ENCODE results near the gene RTTN.

The RTTN gene

DNA sequence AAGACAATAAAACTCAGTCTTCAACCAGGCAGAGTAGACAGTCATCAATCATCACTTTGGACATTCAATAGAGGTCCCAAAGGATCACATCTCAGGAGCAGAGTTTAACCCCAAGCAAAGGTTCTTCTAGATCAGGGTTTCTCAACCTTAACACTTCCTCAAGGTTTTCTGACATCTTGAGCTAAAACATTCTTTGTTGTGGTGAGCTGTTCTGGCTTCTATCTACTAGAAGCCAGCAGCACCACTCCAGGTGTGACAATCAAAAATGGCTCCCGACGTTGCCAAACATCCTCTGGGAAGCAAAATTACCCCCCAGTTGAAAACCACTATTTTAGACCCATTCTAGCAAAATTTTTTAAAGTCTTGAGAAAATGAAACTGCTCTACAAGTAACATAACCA, 22.0 kb downstream of the RTTN start:
- no peaks in the 10 kb centered on the region for H3K9me2 ChIP-seq (replicated peaks; ENCODE audit: low read depth, low read length)
- no peaks in the 10 kb centered on the region for H3K9me3 ChIP-seq (ENCODE audit: insufficient read depth, low read depth, low read length)
- H4K20me1 ChIP-seq (ENCODE audit: insufficient read depth, low read length, poor library complexity, severe bottlenecking) = no peaks in the 10 kb centered on the region
- H3K4me2 ChIP-seq (ENCODE audit: low read depth, low read length, poor library complexity, severe bottlenecking) = no peak overlapping the region
- H3K9ac ChIP-seq (ENCODE audit: low read depth, low read length, poor library complexity, severe bottlenecking) = no peak overlapping the region
- no peaks in the 10 kb centered on the region for H3K4me1 ChIP-seq (ENCODE audit: insufficient read depth, low read length, poor library complexity, severe bottlenecking)
- peaks cover 57% of the 10 kb centered on the region; the same call in 1 of the 2 replicates for H3K36me3 ChIP-seq (ENCODE audit: insufficient read depth, low read length)
- TF ChIP-seq, protein P1, sequence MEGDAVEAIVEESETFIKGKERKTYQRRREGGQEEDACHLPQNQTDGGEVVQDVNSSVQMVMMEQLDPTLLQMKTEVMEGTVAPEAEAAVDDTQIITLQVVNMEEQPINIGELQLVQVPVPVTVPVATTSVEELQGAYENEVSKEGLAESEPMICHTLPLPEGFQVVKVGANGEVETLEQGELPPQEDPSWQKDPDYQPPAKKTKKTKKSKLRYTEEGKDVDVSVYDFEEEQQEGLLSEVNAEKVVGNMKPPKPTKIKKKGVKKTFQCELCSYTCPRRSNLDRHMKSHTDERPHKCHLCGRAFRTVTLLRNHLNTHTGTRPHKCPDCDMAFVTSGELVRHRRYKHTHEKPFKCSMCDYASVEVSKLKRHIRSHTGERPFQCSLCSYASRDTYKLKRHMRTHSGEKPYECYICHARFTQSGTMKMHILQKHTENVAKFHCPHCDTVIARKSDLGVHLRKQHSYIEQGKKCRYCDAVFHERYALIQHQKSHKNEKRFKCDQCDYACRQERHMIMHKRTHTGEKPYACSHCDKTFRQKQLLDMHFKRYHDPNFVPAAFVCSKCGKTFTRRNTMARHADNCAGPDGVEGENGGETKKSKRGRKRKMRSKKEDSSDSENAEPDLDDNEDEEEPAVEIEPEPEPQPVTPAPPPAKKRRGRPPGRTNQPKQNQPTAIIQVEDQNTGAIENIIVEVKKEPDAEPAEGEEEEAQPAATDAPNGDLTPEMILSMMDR (conservative IDR thresholded peaks at IDR 0.05; ENCODE audit: low read length) = no peak
- no peak for TF ChIP-seq EZH2phosphoT487 (IDR thresholded peaks at IDR 0.05; ENCODE audit: borderline replicate concordance)
- H3K79me2 ChIP-seq (ENCODE audit: insufficient read depth, low read length) = peaks cover 17% of the 10 kb centered on the region; the same call in 1 of the 2 replicates
- no peaks in the 10 kb centered on the region for H3K27me3 ChIP-seq (ENCODE audit: insufficient read depth, low read length, poor library complexity, severe bottlenecking)
- H2AFZ ChIP-seq (ENCODE audit: low read length) = no peak overlapping the region
- no peak overlapping the region for H3K4me3 ChIP-seq (ENCODE audit: low read length, poor library complexity, severe bottlenecking)
- no peaks in the 10 kb centered on the region for H3F3A ChIP-seq (ENCODE audit: low read depth)

DNA sequence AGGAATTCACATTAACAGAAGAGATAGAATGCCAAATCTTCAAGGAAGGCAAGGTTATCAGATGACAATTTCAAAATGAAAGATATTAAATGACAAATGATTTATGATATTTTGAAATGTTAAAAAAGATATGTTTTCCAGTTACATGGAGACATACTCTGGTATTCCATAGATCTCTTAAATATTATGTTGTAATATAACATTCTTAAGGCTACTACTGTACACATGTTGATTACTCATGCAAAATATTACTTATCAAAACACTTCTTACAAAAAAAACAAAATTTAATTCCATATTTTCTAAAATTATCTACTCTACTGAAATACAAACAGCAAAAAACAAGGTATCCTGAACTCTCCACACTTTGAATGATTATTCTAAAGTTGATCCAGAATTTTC, 22.9 kb downstream of the RTTN start:
- H3K9me2 ChIP-seq (replicated peaks; ENCODE audit: low read depth, low read length) = no peaks in the 10 kb centered on the region
- H3K4me2 ChIP-seq (ENCODE audit: low read depth, low read length, poor library complexity, severe bottlenecking) = no peak overlapping the region
- H4K20me1 ChIP-seq (ENCODE audit: insufficient read depth, low read length, poor library complexity, severe bottlenecking) = no peaks in the 10 kb centered on the region
- peaks cover 17% of the 10 kb centered on the region; the same call in 1 of the 2 replicates for H3K79me2 ChIP-seq (ENCODE audit: insufficient read depth, low read length)
- H3K27me3 ChIP-seq (ENCODE audit: insufficient read depth, low read length, poor library complexity, severe bottlenecking) = no peaks in the 10 kb centered on the region
- no peak overlapping the region for H3K4me3 ChIP-seq (ENCODE audit: low read length, poor library complexity, severe bottlenecking)
- H3K4me1 ChIP-seq (ENCODE audit: insufficient read depth, low read length, poor library complexity, severe bottlenecking) = no peaks in the 10 kb centered on the region
- H2AFZ ChIP-seq (ENCODE audit: low read length) = no peak overlapping the region
- no peaks in the 10 kb centered on the region for H3K9me3 ChIP-seq (ENCODE audit: insufficient read depth, low read depth, low read length)
- H3K9ac ChIP-seq (ENCODE audit: low read depth, low read length, poor library complexity, severe bottlenecking) = no peak overlapping the region
- H3F3A ChIP-seq (ENCODE audit: low read depth) = no peaks in the 10 kb centered on the region
- TF ChIP-seq EZH2phosphoT487 (IDR thresholded peaks at IDR 0.05; ENCODE audit: borderline replicate concordance) = no peak
- TF ChIP-seq, protein P1 (conservative IDR thresholded peaks at IDR 0.05; ENCODE audit: low read length) = no peak
- peaks cover 55% of the 10 kb centered on the region; the same call in 1 of the 2 replicates for H3K36me3 ChIP-seq (ENCODE audit: insufficient read depth, low read length)

DNA sequence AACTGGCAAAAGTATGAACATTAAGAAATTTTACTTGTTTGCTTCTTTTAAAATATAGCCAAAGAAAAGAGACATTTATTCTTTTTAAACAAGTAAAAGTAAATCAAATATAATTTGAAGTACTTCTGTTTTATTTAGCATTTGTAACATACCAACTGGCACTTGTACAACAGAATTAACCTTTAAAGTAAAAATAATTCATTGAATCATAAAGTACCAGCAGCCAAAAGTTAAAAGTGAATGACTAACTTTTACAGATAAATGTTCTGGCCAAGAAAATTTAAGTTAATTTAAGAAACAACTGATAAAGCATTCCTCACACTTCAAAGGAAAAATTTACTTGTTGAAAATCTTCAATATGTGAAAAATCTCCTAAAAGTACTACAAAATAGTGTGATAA, 23.8 kb downstream of the RTTN start:
- no peaks in the 10 kb centered on the region for H3K4me1 ChIP-seq (ENCODE audit: insufficient read depth, low read length, poor library complexity, severe bottlenecking)
- H3K4me2 ChIP-seq (ENCODE audit: low read depth, low read length, poor library complexity, severe bottlenecking) = no peak overlapping the region
- H3K9me3 ChIP-seq (ENCODE audit: insufficient read depth, low read depth, low read length) = no peaks in the 10 kb centered on the region
- H3K9ac ChIP-seq (ENCODE audit: low read depth, low read length, poor library complexity, severe bottlenecking) = no peak overlapping the region
- no peak for TF ChIP-seq EZH2phosphoT487 (IDR thresholded peaks at IDR 0.05; ENCODE audit: borderline replicate concordance)
- TF ChIP-seq, protein P1 (conservative IDR thresholded peaks at IDR 0.05; ENCODE audit: low read length) = no peak
- no peaks in the 10 kb centered on the region for H3F3A ChIP-seq (ENCODE audit: low read depth)
- peaks cover 50% of the 10 kb centered on the region; the same call in 1 of the 2 replicates for H3K36me3 ChIP-seq (ENCODE audit: insufficient read depth, low read length)
- H4K20me1 ChIP-seq (ENCODE audit: insufficient read depth, low read length, poor library complexity, severe bottlenecking) = no peaks in the 10 kb centered on the region
- no peaks in the 10 kb centered on the region for H3K9me2 ChIP-seq (replicated peaks; ENCODE audit: low read depth, low read length)
- H3K27me3 ChIP-seq (ENCODE audit: insufficient read depth, low read length, poor library complexity, severe bottlenecking) = no peaks in the 10 kb centered on the region
- H2AFZ ChIP-seq (ENCODE audit: low read length) = no peak overlapping the region
- H3K79me2 ChIP-seq (ENCODE audit: insufficient read depth, low read length) = peaks cover 17% of the 10 kb centered on the region; the same call in 1 of the 2 replicates
- H3K4me3 ChIP-seq (ENCODE audit: low read length, poor library complexity, severe bottlenecking) = no peak overlapping the region
